ENCODE data around the gene SLC4A1. TPM values are rescaled to one million over a fixed set of nuclear protein-coding genes. Genes with fewer than 3 reads are reported as not detected.
A peak's percentile ranks its signal among the peaks of the same experiment; 100 is the strongest.

SLC4A1 gene
- total RNA-seq, 1 experiment from 2014 or later, result not detected

- TF ChIP-seq, protein P1, sequence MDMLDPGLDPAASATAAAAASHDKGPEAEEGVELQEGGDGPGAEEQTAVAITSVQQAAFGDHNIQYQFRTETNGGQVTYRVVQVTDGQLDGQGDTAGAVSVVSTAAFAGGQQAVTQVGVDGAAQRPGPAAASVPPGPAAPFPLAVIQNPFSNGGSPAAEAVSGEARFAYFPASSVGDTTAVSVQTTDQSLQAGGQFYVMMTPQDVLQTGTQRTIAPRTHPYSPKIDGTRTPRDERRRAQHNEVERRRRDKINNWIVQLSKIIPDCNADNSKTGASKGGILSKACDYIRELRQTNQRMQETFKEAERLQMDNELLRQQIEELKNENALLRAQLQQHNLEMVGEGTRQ (CRISPR knock-in tag; IDR thresholded peaks at IDR 0.05), result peak; percentile 72
- TF ChIP-seq TP53 (CRISPR knock-in tag; IDR thresholded peaks at IDR 0.05) (no peak), ZNF138 (CRISPR knock-in tag; conservative IDR thresholded peaks at IDR 0.05) (no peak), FOXP1 (CRISPR knock-in tag; IDR thresholded peaks at IDR 0.05; ENCODE audit: borderline replicate concordance) (peak; percentile 90), MXD4 (CRISPR knock-in tag; IDR thresholded peaks at IDR 0.05; ENCODE audit: borderline replicate concordance) (no peak), SOX15 (CRISPR knock-in tag; IDR thresholded peaks at IDR 0.05) (no peak), PRDM15 (CRISPR knock-in tag; IDR thresholded peaks at IDR 0.05) (peak; percentile 90), ZNF671 (CRISPR knock-in tag; IDR thresholded peaks at IDR 0.05) (no peak), ZNF219 (CRISPR knock-in tag; IDR thresholded peaks at IDR 0.05; ENCODE audit: borderline replicate concordance) (no peak), ATF6 (CRISPR knock-in tag; IDR thresholded peaks at IDR 0.05) (no peak), FOXJ3 (CRISPR knock-in tag; IDR thresholded peaks at IDR 0.05; ENCODE audit: borderline replicate concordance) (no peak), NR3C1 (CRISPR knock-in tag; conservative IDR thresholded peaks at IDR 0.05; ENCODE audit: low read depth) (no peak), CREM (CRISPR knock-in tag; IDR thresholded peaks at IDR 0.05) (peak; percentile 50), ZSCAN18 (CRISPR knock-in tag; IDR thresholded peaks at IDR 0.05) (no peak)
- TF ChIP-seq, protein P2, sequence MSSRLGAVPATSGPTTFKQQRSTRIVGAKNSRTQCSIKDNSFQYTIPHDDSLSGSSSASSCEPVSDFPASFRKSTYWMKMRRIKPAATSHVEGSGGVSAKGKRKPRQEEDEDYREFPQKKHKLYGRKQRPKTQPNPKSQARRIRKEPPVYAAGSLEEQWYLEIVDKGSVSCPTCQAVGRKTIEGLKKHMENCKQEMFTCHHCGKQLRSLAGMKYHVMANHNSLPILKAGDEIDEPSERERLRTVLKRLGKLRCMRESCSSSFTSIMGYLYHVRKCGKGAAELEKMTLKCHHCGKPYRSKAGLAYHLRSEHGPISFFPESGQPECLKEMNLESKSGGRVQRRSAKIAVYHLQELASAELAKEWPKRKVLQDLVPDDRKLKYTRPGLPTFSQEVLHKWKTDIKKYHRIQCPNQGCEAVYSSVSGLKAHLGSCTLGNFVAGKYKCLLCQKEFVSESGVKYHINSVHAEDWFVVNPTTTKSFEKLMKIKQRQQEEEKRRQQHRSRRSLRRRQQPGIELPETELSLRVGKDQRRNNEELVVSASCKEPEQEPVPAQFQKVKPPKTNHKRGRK (CRISPR knock-in tag; IDR thresholded peaks at IDR 0.05; ENCODE audit: borderline replicate concordance), result no peak
- TF ChIP-seq, protein P3, sequence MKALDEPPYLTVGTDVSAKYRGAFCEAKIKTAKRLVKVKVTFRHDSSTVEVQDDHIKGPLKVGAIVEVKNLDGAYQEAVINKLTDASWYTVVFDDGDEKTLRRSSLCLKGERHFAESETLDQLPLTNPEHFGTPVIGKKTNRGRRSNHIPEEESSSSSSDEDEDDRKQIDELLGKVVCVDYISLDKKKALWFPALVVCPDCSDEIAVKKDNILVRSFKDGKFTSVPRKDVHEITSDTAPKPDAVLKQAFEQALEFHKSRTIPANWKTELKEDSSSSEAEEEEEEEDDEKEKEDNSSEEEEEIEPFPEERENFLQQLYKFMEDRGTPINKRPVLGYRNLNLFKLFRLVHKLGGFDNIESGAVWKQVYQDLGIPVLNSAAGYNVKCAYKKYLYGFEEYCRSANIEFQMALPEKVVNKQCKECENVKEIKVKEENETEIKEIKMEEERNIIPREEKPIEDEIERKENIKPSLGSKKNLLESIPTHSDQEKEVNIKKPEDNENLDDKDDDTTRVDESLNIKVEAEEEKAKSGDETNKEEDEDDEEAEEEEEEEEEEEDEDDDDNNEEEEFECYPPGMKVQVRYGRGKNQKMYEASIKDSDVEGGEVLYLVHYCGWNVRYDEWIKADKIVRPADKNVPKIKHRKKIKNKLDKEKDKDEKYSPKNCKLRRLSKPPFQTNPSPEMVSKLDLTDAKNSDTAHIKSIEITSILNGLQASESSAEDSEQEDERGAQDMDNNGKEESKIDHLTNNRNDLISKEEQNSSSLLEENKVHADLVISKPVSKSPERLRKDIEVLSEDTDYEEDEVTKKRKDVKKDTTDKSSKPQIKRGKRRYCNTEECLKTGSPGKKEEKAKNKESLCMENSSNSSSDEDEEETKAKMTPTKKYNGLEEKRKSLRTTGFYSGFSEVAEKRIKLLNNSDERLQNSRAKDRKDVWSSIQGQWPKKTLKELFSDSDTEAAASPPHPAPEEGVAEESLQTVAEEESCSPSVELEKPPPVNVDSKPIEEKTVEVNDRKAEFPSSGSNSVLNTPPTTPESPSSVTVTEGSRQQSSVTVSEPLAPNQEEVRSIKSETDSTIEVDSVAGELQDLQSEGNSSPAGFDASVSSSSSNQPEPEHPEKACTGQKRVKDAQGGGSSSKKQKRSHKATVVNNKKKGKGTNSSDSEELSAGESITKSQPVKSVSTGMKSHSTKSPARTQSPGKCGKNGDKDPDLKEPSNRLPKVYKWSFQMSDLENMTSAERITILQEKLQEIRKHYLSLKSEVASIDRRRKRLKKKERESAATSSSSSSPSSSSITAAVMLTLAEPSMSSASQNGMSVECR (CRISPR knock-in tag; IDR thresholded peaks at IDR 0.05; ENCODE audit: borderline replicate concordance), result peak; percentile 51; the same call in 1 of the 2 replicates
- TF ChIP-seq, protein P4, sequence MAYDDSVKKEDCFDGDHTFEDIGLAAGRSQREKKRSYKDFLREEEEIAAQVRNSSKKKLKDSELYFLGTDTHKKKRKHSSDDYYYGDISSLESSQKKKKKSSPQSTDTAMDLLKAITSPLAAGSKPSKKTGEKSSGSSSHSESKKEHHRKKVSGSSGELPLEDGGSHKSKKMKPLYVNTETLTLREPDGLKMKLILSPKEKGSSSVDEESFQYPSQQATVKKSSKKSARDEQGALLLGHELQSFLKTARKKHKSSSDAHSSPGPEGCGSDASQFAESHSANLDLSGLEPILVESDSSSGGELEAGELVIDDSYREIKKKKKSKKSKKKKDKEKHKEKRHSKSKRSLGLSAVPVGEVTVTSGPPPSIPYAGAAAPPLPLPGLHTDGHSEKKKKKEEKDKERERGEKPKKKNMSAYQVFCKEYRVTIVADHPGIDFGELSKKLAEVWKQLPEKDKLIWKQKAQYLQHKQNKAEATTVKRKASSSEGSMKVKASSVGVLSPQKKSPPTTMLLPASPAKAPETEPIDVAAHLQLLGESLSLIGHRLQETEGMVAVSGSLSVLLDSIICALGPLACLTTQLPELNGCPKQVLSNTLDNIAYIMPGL (CRISPR knock-in tag; IDR thresholded peaks at IDR 0.05), result peak; percentile 99
- TF ChIP-seq, protein P5, sequence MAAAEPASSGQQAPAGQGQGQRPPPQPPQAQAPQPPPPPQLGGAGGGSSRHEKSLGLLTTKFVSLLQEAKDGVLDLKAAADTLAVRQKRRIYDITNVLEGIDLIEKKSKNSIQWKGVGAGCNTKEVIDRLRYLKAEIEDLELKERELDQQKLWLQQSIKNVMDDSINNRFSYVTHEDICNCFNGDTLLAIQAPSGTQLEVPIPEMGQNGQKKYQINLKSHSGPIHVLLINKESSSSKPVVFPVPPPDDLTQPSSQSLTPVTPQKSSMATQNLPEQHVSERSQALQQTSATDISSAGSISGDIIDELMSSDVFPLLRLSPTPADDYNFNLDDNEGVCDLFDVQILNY (CRISPR knock-in tag; IDR thresholded peaks at IDR 0.05), result peak; percentile 97
These were observed 57.4 kb downstream of the SLC4A1 start (continued) for GRCh38 chr17:44210342-44211192.
